ENCODE data around the gene EXOSC3.

Gene EXOSC3

GRCh38 chr9:37730839-37731238 is 54.0 kb downstream of the EXOSC3 start:
- DNase-seq = peak; percentile 22

- DNase-seq = no peak
These were observed 54.6 kb downstream of the EXOSC3 start for GRCh38 chr9:37730256-37730655.
